ENCODE measurements around the gene KRTAP19-5. TPM values are rescaled to one million over a fixed set of nuclear protein-coding genes. Genes with fewer than 3 reads are reported as not detected.

Gene KRTAP19-5
- total and polyA plus RNA-seq, 2 of the 4 experiments (the other 2 are of a cell fraction): not detected

- TF ChIP-seq RCOR1 (IDR thresholded peaks at IDR 0.05; ENCODE audit: insufficient replicate concordance, low read length) (no peak), MXI1 (IDR thresholded peaks at IDR 0.05; ENCODE audit: borderline replicate concordance, low read depth, low read length) (no peak), FOS (IDR thresholded peaks at IDR 0.05; ENCODE audit: low read depth, low read length) (no peak), MAFK (IDR thresholded peaks at IDR 0.05; ENCODE audit: low read depth, low read length) (no peak), BHLHE40 (IDR thresholded peaks at IDR 0.05; ENCODE audit: low read depth, low read length) (no peak), RAD21 (IDR thresholded peaks at IDR 0.05; ENCODE audit: low read length) (no peak), MAZ (IDR thresholded peaks at IDR 0.05; ENCODE audit: borderline replicate concordance, low read depth, low read length) (no peak), CHD1 (IDR thresholded peaks at IDR 0.05; ENCODE audit: low read depth, low read length) (no peak), CTCF (conservative IDR thresholded peaks at IDR 0.05; ENCODE audit: low read depth, low read length) (no peak), USF2 (IDR thresholded peaks at IDR 0.05; ENCODE audit: low read depth, low read length) (no peak), SMC3 (IDR thresholded peaks at IDR 0.05; ENCODE audit: low read depth, low read length) (no peak), NFE2L2 (IDR thresholded peaks at IDR 0.05; ENCODE audit: low read depth, low read length) (no peak), ELK1 (IDR thresholded peaks at IDR 0.05; ENCODE audit: borderline replicate concordance, low read depth, low read length) (no peak), CEBPB (IDR thresholded peaks at IDR 0.05; ENCODE audit: low read depth, low read length) (no peak)
- POLR2A ChIA-PET (ENCODE audit: unreplicated experiment): no interaction called here
- no peak within 1 kb of the TSS for H2BK15ac ChIP-seq (ENCODE audit: low read depth, low read length)
- H4K8ac ChIP-seq (ENCODE audit: low read depth in 2 of 2, low read length in 2 of 2): no peak within 1 kb of the TSS
- H2BK5ac ChIP-seq (ENCODE audit: low read depth, low read length, poor library complexity, severe bottlenecking): no peak within 1 kb of the TSS
- H4K91ac ChIP-seq (ENCODE audit: insufficient read depth, low read depth, low read length): no peak within 1 kb of the TSS
- dilution Hi-C loops (cut with HindIII; ENCODE audit: low sequenced_read_pairs, unreplicated experiment) (no loop called here), intact Hi-C loops (cut with micrococcal nuclease) (no loop called here), in situ Hi-C loops (cut with MboI; ENCODE audit: low sequenced_read_pairs) (no loop called here)
- no peak within 1 kb of the TSS for H2BK20ac ChIP-seq (ENCODE audit: low read depth, low read length)
- DNase-seq (no peak), ATAC-seq (ENCODE audit: low read depth) (no peak)
- no peaks in the 10 kb centered on the region for H3K4me1 ChIP-seq (ENCODE audit: control insufficient read depth, insufficient read depth, low read length)
- no peaks in the 10 kb centered on the region for H3K27me3 ChIP-seq (ENCODE audit: control insufficient read depth, insufficient read depth, low read length)
- H3K27ac ChIP-seq (ENCODE audit: insufficient read depth, low read length): no peak within 1 kb of the TSS
- no peak within 1 kb of the TSS for H3K4ac ChIP-seq (ENCODE audit: low read depth, low read length)
- no peak within 1 kb of the TSS for H4K5ac ChIP-seq (ENCODE audit: low read depth, low read length)
- no peaks in the 10 kb centered on the region for H3K9me1 ChIP-seq (ENCODE audit: insufficient read depth, low read length)
- no peak within 1 kb of the TSS for H3K14ac ChIP-seq (replicated peaks; ENCODE audit: low read depth, low read length)
- no peaks in the 10 kb centered on the region for H3K79me1 ChIP-seq (ENCODE audit: low read depth in 1 of 2, low read length in 2 of 2)
- peaks cover 10% of the 10 kb centered on the region for H3K9me3 ChIP-seq (ENCODE audit: control insufficient read depth, insufficient read depth, low read length)
- H2AFZ ChIP-seq (replicated peaks; ENCODE audit: low read length, poor library complexity): no peak within 1 kb of the TSS
- no peak within 1 kb of the TSS for H3K18ac ChIP-seq (ENCODE audit: low read depth, low read length)
- no CpG with 5 or more reads among the region's 7 CpGs for WGBS, 2 experiments (ENCODE audit: extremely low coverage in 2 of 2, insufficient read length in 1 of 2)
- H2BK120ac ChIP-seq (ENCODE audit: low read depth, low read length): no peak within 1 kb of the TSS
- H3K4me2 ChIP-seq (ENCODE audit: low read depth, low read length): no peak within 1 kb of the TSS
- no peak within 1 kb of the TSS for H2AK9ac ChIP-seq (replicated peaks; ENCODE audit: low read depth, low read length, poor library complexity)
- H3K36me3 ChIP-seq (ENCODE audit: control insufficient read depth, insufficient read depth, low read length): no peaks in the 10 kb centered on the region
- BruUV-seq (replicated peaks): no TSS peak
- no peak within 1 kb of the TSS for H3K4me3 ChIP-seq (ENCODE audit: insufficient read depth, low read depth, low read length)
- CTCF ChIA-PET: no interaction called here
- no peaks in the 10 kb centered on the region for H4K20me1 ChIP-seq (ENCODE audit: insufficient read depth, low read length)
- no peak within 1 kb of the TSS for H3K56ac ChIP-seq (ENCODE audit: extremely low read depth, insufficient read depth, low read length)
- H3K23ac ChIP-seq (ENCODE audit: low read depth, low read length): no peak within 1 kb of the TSS
- H3K9ac ChIP-seq (ENCODE audit: low read depth, low read length): no peak within 1 kb of the TSS
- no peak within 1 kb of the TSS for H2AK5ac ChIP-seq (ENCODE audit: low read depth, low read length)
Observed at GRCh38 chr21:30480145-30480544, 21.8 kb downstream of the KRTAP19-5 start, which contains the start of gene KRTAP19-1. Gene KRTAP19-1, minus strand, starts transcription at chr21:30480367. Its CDS starts 50 bp downstream, at chr21:30480317.

Measured in IMR-90 (cell line).